ENCODE data around the gene LEKR1. TPM values are rescaled to one million over a fixed set of nuclear protein-coding genes. Genes with fewer than 3 reads are reported as not detected.

The LEKR1 gene
- polyA plus RNA-seq (2011; rRNA removed): 0.12 and 0.53 TPM in 2 replicates
- polyA minus RNA-seq (2011; rRNA and poly(A)+ RNA removed): 0.26 and 0.66 TPM in 2 replicates

DNA sequence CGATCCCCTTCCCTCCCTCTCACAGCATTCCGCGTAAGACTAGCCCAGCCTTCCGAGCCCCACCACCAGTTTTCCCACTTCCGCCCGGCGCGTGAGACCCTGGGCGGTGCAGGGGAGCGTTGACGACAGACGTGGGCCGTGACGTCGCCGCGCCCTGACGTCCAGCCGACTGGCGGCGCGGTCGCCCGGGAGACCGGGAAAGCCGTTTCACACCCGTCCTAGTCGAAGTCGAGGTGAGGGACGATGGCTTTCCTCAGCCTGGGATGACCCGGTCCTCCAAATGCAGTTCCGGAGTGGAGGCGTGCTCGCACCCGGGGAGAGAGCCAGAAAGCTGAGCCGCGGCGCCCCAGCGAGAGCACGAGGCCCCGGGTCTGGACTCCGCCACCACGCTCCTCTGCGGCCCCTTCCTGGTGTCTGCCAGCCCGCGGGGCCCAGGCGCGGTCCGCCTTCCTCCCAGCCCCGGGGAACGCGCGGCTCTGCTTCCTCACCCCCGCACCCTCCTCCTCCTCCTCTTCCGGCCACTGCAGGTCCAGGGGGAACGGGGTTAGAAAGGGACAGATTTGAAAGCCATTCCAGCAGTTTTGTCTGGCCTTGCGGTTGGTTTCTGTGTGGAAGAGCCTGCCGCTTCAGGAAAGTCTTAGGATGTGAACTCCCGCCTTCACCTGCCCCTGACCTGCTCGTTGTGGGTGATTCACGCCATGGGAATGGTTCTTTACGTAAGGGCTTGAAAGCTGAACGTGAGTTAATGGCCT, at the start of gene LEKR1:
Gene LEKR1, plus strand, starts transcription at position 210 of the 752 bp plus-strand sequence. CDS start 2,977 bp downstream, outside the sequence.
- Histone ChIP-seq H3K27me3 (ENCODE audit: control insufficient read depth, insufficient read depth, low read length) (no peaks in the 10 kb centered on the region), H3K4me3 (ENCODE audit: low read depth, low read length) (peak within 1 kb of the TSS; percentile 60), H3K36me3 (ENCODE audit: control insufficient read depth, insufficient read depth, low read length) (no peaks in the 10 kb centered on the region)
- TF ChIP-seq, protein P1, sequence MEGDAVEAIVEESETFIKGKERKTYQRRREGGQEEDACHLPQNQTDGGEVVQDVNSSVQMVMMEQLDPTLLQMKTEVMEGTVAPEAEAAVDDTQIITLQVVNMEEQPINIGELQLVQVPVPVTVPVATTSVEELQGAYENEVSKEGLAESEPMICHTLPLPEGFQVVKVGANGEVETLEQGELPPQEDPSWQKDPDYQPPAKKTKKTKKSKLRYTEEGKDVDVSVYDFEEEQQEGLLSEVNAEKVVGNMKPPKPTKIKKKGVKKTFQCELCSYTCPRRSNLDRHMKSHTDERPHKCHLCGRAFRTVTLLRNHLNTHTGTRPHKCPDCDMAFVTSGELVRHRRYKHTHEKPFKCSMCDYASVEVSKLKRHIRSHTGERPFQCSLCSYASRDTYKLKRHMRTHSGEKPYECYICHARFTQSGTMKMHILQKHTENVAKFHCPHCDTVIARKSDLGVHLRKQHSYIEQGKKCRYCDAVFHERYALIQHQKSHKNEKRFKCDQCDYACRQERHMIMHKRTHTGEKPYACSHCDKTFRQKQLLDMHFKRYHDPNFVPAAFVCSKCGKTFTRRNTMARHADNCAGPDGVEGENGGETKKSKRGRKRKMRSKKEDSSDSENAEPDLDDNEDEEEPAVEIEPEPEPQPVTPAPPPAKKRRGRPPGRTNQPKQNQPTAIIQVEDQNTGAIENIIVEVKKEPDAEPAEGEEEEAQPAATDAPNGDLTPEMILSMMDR (IDR thresholded peaks at IDR 0.05; ENCODE audit: insufficient read depth, low read depth, low read length): no peak
- DNase-seq (ENCODE audit: low read depth): peak; percentile 88
- ChIA-PET POLR2A (no interaction called here), CTCF (interaction anchor here (0.5 kb wide), 1 partner anchor 32 kb away, joined by 3 read pairs; no protein-coding TSS in a partner anchor)

DNA sequence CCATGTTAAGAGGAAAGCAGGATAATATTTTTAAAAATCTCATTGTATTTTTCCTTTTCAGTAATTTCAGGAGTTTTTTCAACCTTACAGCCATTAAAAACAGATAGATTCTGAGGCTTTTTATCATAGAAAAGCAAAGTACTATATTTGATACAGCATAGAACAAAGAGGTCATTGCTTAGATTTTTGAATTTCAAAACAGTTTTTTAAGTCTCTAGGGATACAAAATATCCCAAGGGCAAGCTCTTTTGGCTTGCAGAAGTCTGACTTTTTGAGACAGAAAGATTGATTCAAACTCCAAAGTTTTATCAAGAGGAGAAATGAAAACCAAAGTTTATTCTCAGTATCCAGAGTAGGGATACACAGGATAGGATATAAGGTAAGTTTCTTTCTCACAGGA, 49.3 kb upstream of the LEKR1 start:
- no peak overlapping the region for H3K4me3 ChIP-seq (ENCODE audit: low read depth, low read length)
- TF ChIP-seq, protein P1 (IDR thresholded peaks at IDR 0.05; ENCODE audit: insufficient read depth, low read depth, low read length): no peak
- H3K27me3 ChIP-seq (ENCODE audit: control insufficient read depth, insufficient read depth, low read length): no peaks in the 10 kb centered on the region
- no peak for DNase-seq (ENCODE audit: low read depth)
- ChIA-PET POLR2A (no interaction called here), CTCF (no interaction called here)
- no peaks in the 10 kb centered on the region for H3K36me3 ChIP-seq (ENCODE audit: control insufficient read depth, insufficient read depth, low read length)

DNA sequence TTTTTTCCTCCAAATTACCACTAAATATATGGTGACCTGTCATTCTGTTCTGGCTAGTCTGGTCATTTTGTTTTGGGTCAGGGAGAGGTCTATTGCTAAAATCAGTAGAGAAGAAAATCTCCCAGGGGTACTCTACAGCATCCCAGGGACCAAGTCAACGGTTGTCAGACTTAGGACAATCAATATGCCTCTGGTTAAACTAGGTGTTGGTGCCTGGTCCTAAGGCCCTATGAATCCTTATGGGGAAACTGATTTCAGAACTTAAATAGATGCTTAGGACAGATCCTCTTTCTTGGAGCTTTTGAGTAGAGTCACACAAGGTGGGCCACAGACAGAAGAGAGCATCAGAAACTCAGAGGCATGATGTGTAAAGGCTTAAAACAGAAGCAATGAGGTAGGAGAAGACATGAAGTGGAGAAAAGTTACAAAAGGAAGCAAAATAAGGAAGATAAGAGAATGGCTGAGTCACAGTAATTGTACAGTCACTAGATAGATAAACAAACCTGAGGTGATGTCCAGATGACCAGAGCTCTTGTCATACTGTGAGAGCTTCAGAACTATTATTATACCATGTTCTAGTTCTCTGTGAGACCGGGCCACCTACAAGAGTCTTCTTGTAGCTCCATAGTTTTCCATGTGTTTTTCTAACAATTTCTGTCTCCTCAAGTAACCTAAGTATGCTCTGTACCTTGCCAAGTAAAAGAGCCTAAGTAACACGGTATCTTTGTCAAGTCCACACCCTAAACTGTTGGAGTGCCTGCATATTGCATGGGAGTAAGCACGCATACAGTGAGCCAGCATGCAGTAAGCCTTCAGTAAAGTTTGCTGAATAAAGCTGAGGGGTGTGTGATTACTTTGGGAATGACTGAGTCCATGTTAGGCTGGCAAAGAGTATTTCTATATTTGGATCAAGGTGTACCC, 44.6 kb upstream of the LEKR1 start:
- Histone ChIP-seq H3K36me3 (ENCODE audit: control insufficient read depth, insufficient read depth, low read length) (no peaks in the 10 kb centered on the region), H3K27me3 (ENCODE audit: control insufficient read depth, insufficient read depth, low read length) (no peaks in the 10 kb centered on the region), H3K4me3 (ENCODE audit: low read depth, low read length) (no peak overlapping the region)
- ChIA-PET POLR2A (interaction anchor here (0.8 kb wide), 1 partner anchor 18 kb away, joined by 3 read pairs; no protein-coding TSS in a partner anchor), CTCF (interaction anchor here (1.5 kb wide), 1 partner anchor 12 kb away, joined by 3 read pairs; no protein-coding TSS in a partner anchor)
- peak; percentile 29 for DNase-seq (ENCODE audit: low read depth)
- TF ChIP-seq, protein P1 (IDR thresholded peaks at IDR 0.05; ENCODE audit: insufficient read depth, low read depth, low read length): no peak

DNA sequence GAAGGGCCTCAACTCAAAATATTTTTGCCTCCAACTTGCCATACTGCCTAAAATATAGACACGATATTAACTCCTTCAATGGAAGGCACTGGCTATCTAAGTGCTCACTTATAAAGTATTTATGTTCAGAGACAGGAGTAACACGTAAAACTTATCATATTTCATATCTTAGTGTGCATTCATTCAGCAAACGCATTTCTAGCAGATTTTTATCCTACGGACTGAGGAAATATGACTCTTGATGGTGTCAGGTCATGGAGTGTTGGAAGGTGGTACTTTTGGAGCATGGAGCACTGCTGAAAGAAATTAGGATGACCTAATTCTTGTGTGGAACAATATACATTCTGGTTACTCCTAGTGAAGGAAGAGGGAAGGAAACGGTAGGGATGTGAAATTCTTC, 43.8 kb upstream of the LEKR1 start:
- no peak for DNase-seq (ENCODE audit: low read depth)
- ChIA-PET CTCF (interaction anchor here (1.5 kb wide), 1 partner anchor 11 kb away, joined by 3 read pairs; no protein-coding TSS in a partner anchor), POLR2A (interaction anchor here (0.8 kb wide), 1 partner anchor 19 kb away, joined by 3 read pairs; no protein-coding TSS in a partner anchor)
- no peaks in the 10 kb centered on the region for H3K36me3 ChIP-seq (ENCODE audit: control insufficient read depth, insufficient read depth, low read length)
- no peak overlapping the region for H3K4me3 ChIP-seq (ENCODE audit: low read depth, low read length)
- TF ChIP-seq, protein P1 (IDR thresholded peaks at IDR 0.05; ENCODE audit: insufficient read depth, low read depth, low read length): no peak
- H3K27me3 ChIP-seq (ENCODE audit: control insufficient read depth, insufficient read depth, low read length): no peaks in the 10 kb centered on the region
